T-cell (primary cell): Measurements from ENCODE around the gene NR1H3. TPM values are rescaled to one million over a fixed set of nuclear protein-coding genes. Genes with fewer than 3 reads are reported as not detected.

Experiments
- ATAC-seq, 4 experiments: fragments of 200-7000 bp in 3 of 4; fragments of 150-1000 bp in 1 of 4; cut with Tn5 transposase; replicated peaks in 1 of 4; 1 replicate in 3 of 4; 2 replicates in 1 of 4; pipeline ENCODE4 v1.10.0; 2021; ENCODE audit warnings: moderate library complexity in 3 of 4, mild to moderate bottlenecking in 2 of 4, moderate number of reproducible peaks in 1 of 4
- CTCF ChIA-PET, 2 donors: fragments of 300-600 bp; sonication (Branson Sonifier 250); formaldehyde crosslinking; loops; one replicate each; lab custom pipeline; 2022; ENCODE audit warnings: antibody characterized with exemption in 2 of 2; lab: Charles Lee
- POLR2A ChIA-PET, 2 donors: fragments of 300-600 bp; sonication (Branson Sonifier 250); formaldehyde crosslinking; loops; one replicate each; lab custom pipeline; 2022; ENCODE audit warnings: antibody characterized with exemption in 2 of 2; lab: Charles Lee
- DNase-seq, 35 experiments: peaks; one replicate each; pipeline versions ENCODE4 v3.0.0 to v3.0.0-alpha.2; 2013 to 2023
- H3K27ac ChIP-seq: one replicate; pipeline ENCODE4 v1.5.1; 2013; ENCODE audit warnings: low read length
- H3K27me3 ChIP-seq, 2 experiments: replicated peaks in 1 of 2; 1 replicate in 1 of 2; 2 replicates in 1 of 2; pipeline versions ENCODE4 v1.6.1 to v1.7.0; 2013; ENCODE audit warnings: low read length in 1 of 2, mixed read lengths in 1 of 2; ENCODE audit not compliant: control insufficient read depth in 2 of 2, insufficient read depth in 2 of 2; ENCODE audit errors: extremely low read depth in 1 of 2
- H3K36me3 ChIP-seq, 2 donors: 1 replicate in 1 of 2; 2 replicates in 1 of 2; pipeline versions ENCODE4 v1.6.1 to v1.7.0; 2013; ENCODE audit warnings: low read length in 1 of 2; ENCODE audit not compliant: control insufficient read depth in 2 of 2, insufficient read depth in 1 of 2; ENCODE audit errors: extremely low read depth in 1 of 2
- H3K4me1 ChIP-seq, 2 experiments: 1 replicate in 1 of 2; 2 replicates in 1 of 2; pipeline versions ENCODE4 v1.6.1 to v1.7.0; 2013; ENCODE audit warnings: low read length in 2 of 2, mixed read lengths in 1 of 2; ENCODE audit not compliant: insufficient read depth in 2 of 2, control insufficient read depth in 1 of 2; ENCODE audit errors: extremely low read depth in 1 of 2
- H3K4me3 ChIP-seq, 2 donors: 1 replicate in 1 of 2; 2 replicates in 1 of 2; pipeline versions ENCODE4 v1.5.1 to v1.7.0; 2013; ENCODE audit warnings: mild to moderate bottlenecking in 2 of 2, low read length in 1 of 2, moderate library complexity in 1 of 2; ENCODE audit not compliant: control insufficient read depth in 1 of 2; ENCODE audit errors: extremely low read depth in 1 of 2
- H3K9me3 ChIP-seq: 2 replicates; pipeline ENCODE4 v1.7.0; 2013
- H3K27ac Mint-ChIP-seq, 2 donors: one replicate each; pipeline ENCODE4 v1.8.0; 2020 to 2021; ENCODE audit warnings: mild to moderate bottlenecking in 2 of 2, mixed read lengths in 2 of 2
- H3K27me3 Mint-ChIP-seq, 2 donors: one replicate each; pipeline ENCODE4 v1.8.0; 2021 to 2022; ENCODE audit warnings: mixed read lengths in 2 of 2
- H3K36me3 Mint-ChIP-seq: one replicate; pipeline ENCODE4 v1.8.0; 2021; ENCODE audit warnings: mixed read lengths
- H3K4me1 Mint-ChIP-seq, 3 donors: one replicate each; pipeline ENCODE4 v1.8.0; 2020 to 2022; ENCODE audit warnings: mixed read lengths in 3 of 3, mild to moderate bottlenecking in 1 of 3
- H3K4me3 Mint-ChIP-seq, 3 donors: one replicate each; pipeline ENCODE4 v1.8.0; 2020 to 2022; ENCODE audit warnings: mild to moderate bottlenecking in 3 of 3, mixed read lengths in 3 of 3, moderate library complexity in 3 of 3
- H3K9me3 Mint-ChIP-seq, 3 donors: one replicate each; pipeline ENCODE4 v1.8.0; 2020 to 2022; ENCODE audit warnings: mixed read lengths in 3 of 3
- WGBS: methylation state at CpG from one replicate; pipeline ENCODE4 v1.1.5; 2013; ENCODE audit warnings: missing lambda C conversion rate; ENCODE audit not compliant: insufficient coverage; 5-methylcytosine and 5-hydroxymethylcytosine counted together
- total RNA-seq, 35 experiments: library from RNA in 6 of 35; stranded (reverse) in 6 of 35; fragments of 120-200 nt in 1 of 35; gene quantifications; one replicate each; pipeline versions ENCODE4 v1.2.1 to v1.2.4 and lab custom pipeline; 2013 to 2026

Gene NR1H3
- total RNA-seq, 5 donors from 2014 or later (not counting 1 experiment from before 2014, with no cell fraction given) = 3.6 to 16.7 (median 11.7) TPM

DNA sequence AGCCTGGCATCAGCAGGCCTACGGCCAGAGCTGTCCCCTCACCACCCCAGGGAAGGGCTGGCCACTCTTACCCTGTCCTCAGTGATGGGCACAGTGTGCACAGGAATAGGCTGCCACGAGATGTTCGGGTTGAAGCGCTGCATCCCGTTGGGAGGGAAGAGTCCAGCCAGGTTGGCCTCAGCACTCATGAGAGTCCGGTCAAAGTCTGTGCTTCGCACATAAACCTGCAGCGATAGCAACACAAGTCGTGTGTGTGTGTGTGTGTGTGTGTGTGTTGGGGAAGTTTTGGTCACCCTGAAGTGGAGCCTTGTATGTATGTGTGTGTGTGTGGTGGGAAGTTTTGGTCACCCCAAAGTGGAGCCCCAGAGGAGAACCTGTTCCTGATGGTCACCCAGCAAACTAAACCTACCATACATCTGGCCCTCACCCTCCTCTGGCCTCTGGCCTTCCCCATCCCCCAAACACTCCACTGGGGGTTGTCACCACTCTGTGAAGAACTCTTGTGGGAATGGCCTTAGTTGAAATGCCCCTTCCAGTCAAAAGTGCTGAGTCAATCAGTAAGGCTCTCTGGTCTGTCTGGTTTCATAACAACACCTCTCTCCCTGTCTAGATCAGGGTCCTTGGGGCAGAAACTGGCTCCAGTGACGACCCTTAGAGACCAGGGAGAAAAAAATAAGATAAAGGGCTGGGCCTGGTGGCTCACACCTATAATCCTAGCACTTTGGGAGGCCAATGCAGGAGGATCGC lies 12.0 kb upstream of the NR1H3 start:
- DNase-seq (no peak), ATAC-seq (no peak)
- Histone ChIP-seq H3K27ac (no peak overlapping the region), H3K27me3 (no peaks in the 10 kb centered on the region), H3K4me1 (peaks cover 5 to 24% of the 10 kb centered on the region in 2 experiments), H3K9me3 (no peaks in the 10 kb centered on the region), H3K36me3 (peaks cover 15 to 48% of the 10 kb centered on the region in 2 donors), H3K4me3 (no peak overlapping the region)
- Mint-ChIP-seq H3K9me3 (no peaks in the 10 kb centered on the region), H3K4me3 (no peak overlapping the region), H3K36me3 (peaks cover 27% of the 10 kb centered on the region), H3K27ac (no peak overlapping the region), H3K4me1 (peaks cover 15 to 30% (median 28%) of the 10 kb centered on the region in 3 donors), H3K27me3 (no peaks in the 10 kb centered on the region)
- CTCF ChIA-PET = interaction anchor here in 1 of 2 donors (0.5 kb wide), 1 partner anchor 209 kb away, joined by 4 read pairs; no protein-coding TSS in a partner anchor
- POLR2A ChIA-PET = interaction anchor here in 1 of 2 donors (0.6 kb wide), 1 partner anchor 176 kb away, joined by 7 read pairs; no protein-coding TSS in a partner anchor
- WGBS = 93% methylated on average over 9 of the region's 11 CpGs

DNA sequence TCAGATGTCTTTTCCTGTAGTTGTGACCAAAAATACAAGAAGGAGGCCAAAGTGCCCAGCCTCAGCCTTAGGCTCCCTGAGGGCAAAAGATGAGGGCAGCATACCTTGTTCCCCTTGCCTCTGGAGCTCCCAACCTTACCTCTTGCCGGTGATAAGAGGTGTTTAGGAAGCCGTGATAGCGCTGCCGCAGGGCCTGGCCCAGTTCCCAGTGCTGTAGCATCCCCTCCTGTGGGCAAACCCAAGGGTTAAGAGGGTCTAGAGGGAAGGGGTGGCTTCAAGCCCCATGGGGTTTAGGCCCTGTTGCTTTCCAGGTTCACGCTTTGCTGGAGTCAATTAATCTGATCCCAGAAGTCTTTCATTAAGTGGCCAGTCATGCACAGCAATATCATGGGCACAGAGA lies 10.3 kb upstream of the NR1H3 start:
- Mint-ChIP-seq H3K27ac (peak overlapping the region in 1 of 2 donors; percentile 99), H3K4me1 (peaks cover 15 to 30% (median 28%) of the 10 kb centered on the region in 3 donors), H3K4me3 (peak overlapping the region; percentile 88 to 98 (median 96)), H3K9me3 (no peaks in the 10 kb centered on the region), H3K36me3 (peaks cover 12% of the 10 kb centered on the region), H3K27me3 (no peaks in the 10 kb centered on the region)
- DNase-seq (no peak), ATAC-seq (no peak)
- no peak overlapping the region for H3K4me3 ChIP-seq
- H3K4me1 ChIP-seq = peaks cover 5 to 24% of the 10 kb centered on the region in 2 experiments
- no peaks in the 10 kb centered on the region for H3K9me3 ChIP-seq
- H3K36me3 ChIP-seq = peaks cover 6 to 34% of the 10 kb centered on the region in 2 donors
- H3K27me3 ChIP-seq = no peaks in the 10 kb centered on the region
- H3K27ac ChIP-seq = no peak overlapping the region
- ChIA-PET CTCF (interaction anchor here (0.6 to 1.1 kb wide), 3 partner anchors 13 to 855 kb away, joined by 3 to 4 read pairs (median 4); no protein-coding TSS in a partner anchor), POLR2A (interaction anchor here (1.6 to 1.8 kb wide), 2 partner anchors 32 to 33 kb away, joined by 9 to 10 read pairs; partner anchors contain the start of gene DDB2 (in 2 of the 2))
- WGBS = 89% methylated on average over 5 of the region's 5 CpGs

DNA sequence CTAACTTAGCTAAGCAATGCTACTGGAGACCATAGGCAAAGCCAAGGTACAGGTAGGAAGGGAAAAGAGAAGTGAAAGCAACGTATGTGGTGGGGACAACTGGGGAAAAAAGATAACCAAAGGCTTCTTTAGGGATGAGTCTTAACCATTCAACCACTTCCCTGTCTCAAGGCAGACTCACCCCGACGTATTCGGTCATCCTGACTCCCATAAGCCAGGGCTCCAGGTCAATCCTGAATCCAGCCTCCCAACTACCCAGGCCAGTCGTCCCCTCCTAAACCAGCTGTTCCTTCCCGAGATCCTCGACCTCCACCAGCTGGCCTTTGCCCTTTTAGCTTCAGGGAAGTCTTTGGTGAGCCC lies 9.5 kb upstream of the NR1H3 start:
- H3K4me1 ChIP-seq = peaks cover 5 to 24% of the 10 kb centered on the region in 2 experiments
- peak overlapping the region; percentile 96 to 99 for H3K27ac Mint-ChIP-seq
- no peaks in the 10 kb centered on the region for H3K9me3 ChIP-seq
- H3K36me3 ChIP-seq = peaks cover 0 to 26% of the 10 kb centered on the region in 2 donors
- H3K27me3 ChIP-seq = no peaks in the 10 kb centered on the region
- no peak for DNase-seq
- peaks cover 8% of the 10 kb centered on the region for H3K36me3 Mint-ChIP-seq
- no peaks in the 10 kb centered on the region for H3K9me3 Mint-ChIP-seq
- ChIA-PET CTCF (interaction anchor here (1.0 to 1.4 kb wide), 4 partner anchors 13 to 312 kb away, joined by 3 to 6 read pairs (median 4); partner anchors contain the start of genes CSTPP1 (in 1 of the 2) and DDB2 (in 1 of the 2)), POLR2A (interaction anchor here (0.7 to 1.8 kb wide), 4 partner anchors 12 to 33 kb away, joined by 3 to 10 read pairs (median 6); partner anchors contain the start of gene DDB2 (in 2 of the 2))
- peak overlapping the region; percentile 88 to 98 (median 96) for H3K4me3 Mint-ChIP-seq
- H3K27me3 Mint-ChIP-seq = no peaks in the 10 kb centered on the region
- H3K4me3 ChIP-seq = peak overlapping the region; percentile 89 to 90
- H3K27ac ChIP-seq = peak overlapping the region; percentile 66
- 0% methylated on average over 6 of the region's 7 CpGs for WGBS
- peaks cover 15 to 30% (median 28%) of the 10 kb centered on the region in 3 donors for H3K4me1 Mint-ChIP-seq
- peak; percentile 9 to 42 (median 22) for ATAC-seq

DNA sequence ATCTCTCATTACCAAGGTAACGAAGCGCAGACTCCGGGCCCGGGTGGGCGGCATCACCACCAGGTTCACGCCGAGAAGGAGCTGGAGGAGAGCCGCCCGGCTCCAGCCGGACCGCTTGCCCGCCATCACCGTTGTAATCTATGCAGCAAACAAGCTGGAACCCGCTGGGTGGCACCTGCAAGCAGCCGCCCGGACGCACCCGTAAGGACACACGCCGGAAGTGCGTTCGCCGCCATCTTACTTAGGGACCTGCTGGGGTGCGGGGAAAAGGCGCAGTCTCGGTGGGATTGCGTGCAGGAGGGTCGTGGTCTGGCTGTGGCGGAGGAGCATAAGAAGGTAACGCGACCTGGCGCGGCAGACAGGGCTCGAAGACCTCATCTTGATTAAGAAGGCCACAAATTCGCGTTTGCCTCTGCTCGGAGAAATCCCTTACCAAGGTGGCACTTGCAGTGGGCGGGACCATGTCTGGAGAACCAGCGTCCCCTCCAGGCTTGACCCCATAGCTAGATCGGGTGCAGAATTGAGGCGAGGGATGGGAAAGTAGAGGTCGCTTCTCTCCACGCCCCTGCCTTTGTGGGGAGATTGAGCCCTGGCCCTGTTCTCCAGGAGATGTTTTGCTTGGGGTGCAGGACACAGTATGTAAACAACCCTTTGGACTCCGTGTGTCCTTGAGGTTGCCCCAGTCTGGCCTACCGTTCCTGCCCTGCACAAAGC lies 9.0 kb upstream of the NR1H3 start, which contains the start of gene ACP2:
ACP2 (minus strand) TSS at position 151 of the 714 bp plus-strand sequence; CDS start at position 126, 25 bp downstream.
- ChIA-PET CTCF (interaction anchor here (0.6 to 1.4 kb wide), 5 partner anchors 14 to 312 kb away, joined by 3 to 8 read pairs (median 4); partner anchors contain the start of genes CSTPP1 (in 1 of the 2) and DDB2 (in 1 of the 2)), POLR2A (interaction anchor here (0.6 to 1.8 kb wide), 5 partner anchors 12 to 898 kb away, joined by 3 to 11 read pairs (median 9); partner anchors contain the start of gene DDB2 (in 2 of the 2))
- H3K27me3 ChIP-seq = no peaks in the 10 kb centered on the region
- Mint-ChIP-seq H3K27ac (peak within 1 kb of the TSS; percentile 96 to 99), H3K9me3 (no peaks in the 10 kb centered on the region), H3K27me3 (no peaks in the 10 kb centered on the region), H3K36me3 (peaks cover 5% of the 10 kb centered on the region), H3K4me1 (peaks cover 15 to 30% (median 28%) of the 10 kb centered on the region in 3 donors), H3K4me3 (peak within 1 kb of the TSS; percentile 88 to 98 (median 96))
- ATAC-seq (peak; percentile 96 to 98 (median 97)), DNase-seq (peak; percentile 69 to 91 (median 81))
- H3K4me1 ChIP-seq = peaks cover 5 to 24% of the 10 kb centered on the region in 2 experiments
- 0% methylated on average over 44 of the region's 45 CpGs for WGBS
- H3K27ac ChIP-seq = peak within 1 kb of the TSS; percentile 66
- peaks cover 0 to 22% of the 10 kb centered on the region in 2 donors for H3K36me3 ChIP-seq
- no peaks in the 10 kb centered on the region for H3K9me3 ChIP-seq
- peak within 1 kb of the TSS; percentile 89 to 90 for H3K4me3 ChIP-seq

DNA sequence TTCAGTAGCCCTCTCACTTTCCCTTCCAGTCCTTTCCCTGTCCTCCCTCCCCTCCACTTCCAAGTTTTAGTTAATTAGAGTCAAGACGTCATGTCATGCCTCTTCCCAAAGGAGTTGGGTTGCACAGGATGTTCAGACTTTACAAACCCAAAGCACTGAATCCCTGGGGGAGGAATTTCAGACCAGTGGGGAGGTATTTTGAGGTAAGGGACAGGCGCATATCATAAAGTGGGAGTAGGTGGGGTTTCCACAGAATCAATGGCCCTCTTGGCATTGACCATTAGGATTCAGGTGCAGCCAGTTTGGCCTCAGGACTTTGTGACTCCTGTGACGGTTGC lies 8.4 kb upstream of the NR1H3 start:
- Mint-ChIP-seq H3K27me3 (no peaks in the 10 kb centered on the region), H3K27ac (peak overlapping the region; percentile 96 to 99), H3K9me3 (no peaks in the 10 kb centered on the region), H3K36me3 (peaks cover 5% of the 10 kb centered on the region), H3K4me1 (peaks cover 15 to 30% (median 28%) of the 10 kb centered on the region in 3 donors), H3K4me3 (peak overlapping the region; percentile 88 to 98 (median 96))
- DNase-seq (no peak), ATAC-seq (no peak)
- 76% methylated on average over 2 of the region's 3 CpGs for WGBS
- no peaks in the 10 kb centered on the region for H3K9me3 ChIP-seq
- H3K27me3 ChIP-seq = no peaks in the 10 kb centered on the region
- ChIA-PET CTCF (interaction anchor here in 1 of 2 donors (0.6 to 1.4 kb wide), 3 partner anchors 15 to 207 kb away, joined by 3 to 8 read pairs (median 6); partner anchors contain the start of gene DDB2), POLR2A (interaction anchor here in 1 of 2 donors (1.5 kb wide), 1 partner anchor 15 kb away, joined by 3 read pairs; no protein-coding TSS in a partner anchor)
- peaks cover 0 to 18% of the 10 kb centered on the region in 2 donors for H3K36me3 ChIP-seq
- peak overlapping the region; percentile 89 to 90 for H3K4me3 ChIP-seq
- no peak overlapping the region for H3K27ac ChIP-seq
- peaks cover 5 to 24% of the 10 kb centered on the region in 2 experiments for H3K4me1 ChIP-seq
